SK-N-SH treated with all-trans-retinoic acid at 6 μM for 48 hours (cell line): ENCODE measurements around the gene GALNT7.

ENCODE experiments used
- ATAC-seq: fragments of 200-7000 bp; cut with Tn5 transposase; 3 replicates; pipeline ENCODE4 v1.9.1; 2020; ENCODE audit warnings: mild to moderate bottlenecking, moderate library complexity
- ARNTL ChIP-seq: fragments of 450-650 bp; formaldehyde crosslinking; IDR thresholded peaks from 2 replicates; pipeline ENCODE4 v1.5.0; 2020; ENCODE audit warnings: low read depth, mild to moderate bottlenecking, moderate library complexity, borderline replicate concordance
- ESRRG ChIP-seq: fragments of 250-450 bp; sonication (Bioruptor Pico); IDR thresholded peaks from 2 replicates; pipeline ENCODE4 v1.6.1; 2021; ENCODE audit warnings: mild to moderate bottlenecking
- GLIS3 ChIP-seq: fragments of 250-450 bp; sonication (Bioruptor Pico); IDR thresholded peaks from 2 replicates; pipeline ENCODE4 v1.5.0; 2020; ENCODE audit warnings: mild to moderate bottlenecking, moderate library complexity
- ISL1 ChIP-seq: fragments of 250-450 bp; sonication (Bioruptor Pico); IDR thresholded peaks from 2 replicates; pipeline ENCODE4 v2.1.2; 2022; ENCODE audit warnings: mild to moderate bottlenecking, moderate library complexity
- OSR1 ChIP-seq: fragments of 250-450 bp; sonication (Bioruptor Pico); IDR thresholded peaks from 2 replicates; pipeline ENCODE4 v1.8.0; 2022; ENCODE audit warnings: moderate library complexity, mild to moderate bottlenecking, inconsistent platforms
- PPARA ChIP-seq: fragments of 250-450 bp; sonication (Bioruptor Pico); IDR thresholded peaks from 2 replicates; pipeline ENCODE4 v1.5.0; 2020; ENCODE audit warnings: mild to moderate bottlenecking, borderline replicate concordance
- RARB ChIP-seq: fragments of 250-450 bp; sonication (Bioruptor Pico); IDR thresholded peaks from 2 replicates; pipeline ENCODE4 v1.8.0; 2021; ENCODE audit warnings: mild to moderate bottlenecking, moderate library complexity
- SNAI2 ChIP-seq: fragments of 250-450 bp; sonication (Bioruptor Pico); IDR thresholded peaks from 2 replicates; pipeline ENCODE4 v1.5.0; 2020; ENCODE audit warnings: mild to moderate bottlenecking, moderate library complexity
- TCF4 ChIP-seq: fragments of 250-450 bp; sonication (Bioruptor Pico); IDR thresholded peaks from 2 replicates; pipeline ENCODE4 v1.8.0; 2021; ENCODE audit warnings: mild to moderate bottlenecking, moderate library complexity, borderline replicate concordance
- ZC3H10 ChIP-seq: fragments of 250-450 bp; sonication (Bioruptor Pico); IDR thresholded peaks from 2 replicates; pipeline ENCODE4 v1.5.1; 2021; ENCODE audit warnings: mild to moderate bottlenecking, moderate library complexity
- ZFP3 ChIP-seq: fragments of 250-450 bp; sonication (Bioruptor Pico); IDR thresholded peaks from 2 replicates; pipeline ENCODE4 v1.5.0; 2020; ENCODE audit warnings: mild to moderate bottlenecking, moderate library complexity
- ZFP30 ChIP-seq: fragments of 450-650 bp; formaldehyde crosslinking; IDR thresholded peaks from 2 replicates; pipeline ENCODE4 v1.5.0; 2022; ENCODE audit warnings: mild to moderate bottlenecking, moderate library complexity
- ZNF565 ChIP-seq: fragments of 450-650 bp; formaldehyde crosslinking; conservative IDR thresholded peaks from 2 replicates; pipeline ENCODE4 v1.5.0; 2020; ENCODE audit warnings: low read depth, mild to moderate bottlenecking, moderate library complexity
- ZNF70 ChIP-seq: fragments of 450-650 bp; formaldehyde crosslinking; IDR thresholded peaks from 2 replicates; pipeline ENCODE4 v1.5.0; 2020; ENCODE audit warnings: mild to moderate bottlenecking, moderate library complexity
- ZNF8 ChIP-seq: fragments of 450-650 bp; formaldehyde crosslinking; IDR thresholded peaks from 2 replicates; pipeline ENCODE4 v1.5.0; 2020; ENCODE audit warnings: mild to moderate bottlenecking, moderate library complexity
- TF ChIP-seq, protein P1 (sequence below): fragments of 250-450 bp; sonication (Bioruptor Pico); IDR thresholded peaks from 2 replicates; pipeline ENCODE4 v1.5.1; 2021; ENCODE audit warnings: mild to moderate bottlenecking, moderate library complexity
- TF ChIP-seq, protein P2 (sequence below): fragments of 250-450 bp; sonication (Bioruptor Pico); IDR thresholded peaks from 2 replicates; pipeline ENCODE4 v1.8.0; 2021; ENCODE audit warnings: low read depth, mild to moderate bottlenecking, moderate library complexity, borderline replicate concordance
- TF ChIP-seq, protein P3 (sequence below): fragments of 250-450 bp; sonication (Bioruptor Pico); IDR thresholded peaks from 2 replicates; pipeline ENCODE4 v1.5.0; 2020; ENCODE audit warnings: mild to moderate bottlenecking, moderate library complexity
- TF ChIP-seq, protein P4 (sequence below): fragments of 250-450 bp; sonication (Bioruptor Pico); IDR thresholded peaks from 2 replicates; pipeline ENCODE4 v1.5.1; 2020; ENCODE audit warnings: low read depth, mild to moderate bottlenecking, moderate library complexity
- TF ChIP-seq, protein P5 (sequence below): fragments of 250-450 bp; sonication (Bioruptor Pico); IDR thresholded peaks from 2 replicates; pipeline ENCODE4 v1.8.0; 2020; ENCODE audit warnings: mild to moderate bottlenecking, moderate library complexity, borderline replicate concordance

GALNT7 gene

DNA sequence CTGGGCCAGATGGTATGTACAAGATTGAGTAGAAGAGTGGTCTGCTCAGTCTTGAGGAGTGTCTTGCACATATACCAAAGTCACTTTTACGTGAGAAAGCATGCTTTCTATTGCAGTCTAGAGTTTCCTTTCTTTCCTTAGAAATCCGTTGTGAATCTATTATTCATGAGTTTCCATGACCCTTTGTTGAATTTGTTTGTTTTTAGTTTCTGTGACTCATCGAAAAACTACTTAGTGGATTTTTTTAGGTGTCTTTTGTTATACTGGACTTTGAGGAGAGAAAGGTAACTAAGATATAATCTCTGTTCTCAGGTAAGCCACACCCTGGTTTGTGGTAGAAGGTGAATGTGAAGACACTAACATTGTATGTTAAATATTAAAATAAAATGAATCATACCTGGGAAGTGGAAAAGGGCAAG lies 23.0 kb downstream of the GALNT7 start:
- ATAC-seq: peak; percentile 14; the same call in 1 of the 3 replicates
- TF ChIP-seq ZNF8 (no peak), GLIS3 (CRISPR knock-in tag) (no peak), ZNF565 (CRISPR knock-in tag) (no peak), OSR1 (CRISPR knock-in tag) (no peak), ESRRG (CRISPR knock-in tag) (no peak), RARB (CRISPR knock-in tag) (no peak), ZNF70 (no peak), ISL1 (no peak), PPARA (CRISPR knock-in tag) (no peak), ARNTL (no peak), SNAI2 (CRISPR knock-in tag) (no peak), ZC3H10 (CRISPR knock-in tag) (no peak), ZFP3 (CRISPR knock-in tag) (no peak), ZFP30 (no peak)
- TF ChIP-seq, protein P1, sequence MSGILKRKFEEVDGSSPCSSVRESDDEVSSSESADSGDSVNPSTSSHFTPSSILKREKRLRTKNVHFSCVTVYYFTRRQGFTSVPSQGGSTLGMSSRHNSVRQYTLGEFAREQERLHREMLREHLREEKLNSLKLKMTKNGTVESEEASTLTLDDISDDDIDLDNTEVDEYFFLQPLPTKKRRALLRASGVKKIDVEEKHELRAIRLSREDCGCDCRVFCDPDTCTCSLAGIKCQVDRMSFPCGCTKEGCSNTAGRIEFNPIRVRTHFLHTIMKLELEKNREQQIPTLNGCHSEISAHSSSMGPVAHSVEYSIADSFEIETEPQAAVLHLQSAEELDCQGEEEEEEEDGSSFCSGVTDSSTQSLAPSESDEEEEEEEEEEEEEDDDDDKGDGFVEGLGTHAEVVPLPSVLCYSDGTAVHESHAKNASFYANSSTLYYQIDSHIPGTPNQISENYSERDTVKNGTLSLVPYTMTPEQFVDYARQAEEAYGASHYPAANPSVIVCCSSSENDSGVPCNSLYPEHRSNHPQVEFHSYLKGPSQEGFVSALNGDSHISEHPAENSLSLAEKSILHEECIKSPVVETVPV (CRISPR knock-in tag): no peak
- TF ChIP-seq, protein P2, sequence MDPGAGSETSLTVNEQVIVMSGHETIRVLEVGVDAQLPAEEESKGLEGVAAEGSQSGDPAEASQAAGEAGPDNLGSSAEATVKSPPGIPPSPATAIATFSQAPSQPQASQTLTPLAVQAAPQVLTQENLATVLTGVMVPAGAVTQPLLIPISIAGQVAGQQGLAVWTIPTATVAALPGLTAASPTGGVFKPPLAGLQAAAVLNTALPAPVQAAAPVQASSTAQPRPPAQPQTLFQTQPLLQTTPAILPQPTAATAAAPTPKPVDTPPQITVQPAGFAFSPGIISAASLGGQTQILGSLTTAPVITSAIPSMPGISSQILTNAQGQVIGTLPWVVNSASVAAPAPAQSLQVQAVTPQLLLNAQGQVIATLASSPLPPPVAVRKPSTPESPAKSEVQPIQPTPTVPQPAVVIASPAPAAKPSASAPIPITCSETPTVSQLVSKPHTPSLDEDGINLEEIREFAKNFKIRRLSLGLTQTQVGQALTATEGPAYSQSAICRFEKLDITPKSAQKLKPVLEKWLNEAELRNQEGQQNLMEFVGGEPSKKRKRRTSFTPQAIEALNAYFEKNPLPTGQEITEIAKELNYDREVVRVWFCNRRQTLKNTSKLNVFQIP (CRISPR knock-in tag): no peak

DNA sequence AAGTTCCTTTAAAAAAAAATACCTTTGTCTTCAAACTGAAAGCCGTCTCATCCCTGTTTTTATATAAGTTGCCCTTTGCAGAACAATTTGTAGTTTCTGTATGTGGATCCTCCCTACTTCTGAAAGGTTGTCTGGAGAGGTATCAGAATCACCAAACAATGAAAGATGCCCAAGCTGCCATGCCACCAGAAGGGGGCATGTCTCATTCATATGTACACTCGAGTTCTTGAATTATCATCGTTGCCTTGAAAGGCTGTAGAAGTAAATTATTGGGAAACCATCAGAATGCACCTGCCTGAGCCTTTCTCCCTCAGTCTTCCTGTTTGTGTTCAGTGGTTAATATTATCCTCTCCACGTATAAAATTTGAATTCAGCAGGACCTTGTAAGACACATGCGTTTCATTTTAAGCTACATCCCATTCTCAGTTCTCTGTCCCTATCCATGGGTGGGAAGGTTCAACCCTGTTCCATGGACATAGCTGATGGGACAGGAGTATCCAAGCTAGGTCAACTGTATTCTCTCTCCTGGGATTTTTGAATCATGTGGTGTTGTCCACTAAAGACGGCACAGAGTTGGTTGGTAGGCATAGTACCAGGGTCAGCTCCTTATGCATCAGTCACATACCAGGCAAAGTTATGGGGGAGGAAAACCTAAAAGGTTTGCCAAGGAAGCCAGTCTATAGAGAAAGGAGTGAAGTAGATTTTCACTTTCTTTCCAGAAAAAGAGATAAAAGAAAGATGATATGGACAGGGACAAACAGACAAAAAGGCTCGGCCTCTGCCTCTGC lies 24.0 kb downstream of the GALNT7 start:
- ATAC-seq: no peak
- TF ChIP-seq TCF4 (CRISPR knock-in tag): no peak
- TF ChIP-seq, protein P3, sequence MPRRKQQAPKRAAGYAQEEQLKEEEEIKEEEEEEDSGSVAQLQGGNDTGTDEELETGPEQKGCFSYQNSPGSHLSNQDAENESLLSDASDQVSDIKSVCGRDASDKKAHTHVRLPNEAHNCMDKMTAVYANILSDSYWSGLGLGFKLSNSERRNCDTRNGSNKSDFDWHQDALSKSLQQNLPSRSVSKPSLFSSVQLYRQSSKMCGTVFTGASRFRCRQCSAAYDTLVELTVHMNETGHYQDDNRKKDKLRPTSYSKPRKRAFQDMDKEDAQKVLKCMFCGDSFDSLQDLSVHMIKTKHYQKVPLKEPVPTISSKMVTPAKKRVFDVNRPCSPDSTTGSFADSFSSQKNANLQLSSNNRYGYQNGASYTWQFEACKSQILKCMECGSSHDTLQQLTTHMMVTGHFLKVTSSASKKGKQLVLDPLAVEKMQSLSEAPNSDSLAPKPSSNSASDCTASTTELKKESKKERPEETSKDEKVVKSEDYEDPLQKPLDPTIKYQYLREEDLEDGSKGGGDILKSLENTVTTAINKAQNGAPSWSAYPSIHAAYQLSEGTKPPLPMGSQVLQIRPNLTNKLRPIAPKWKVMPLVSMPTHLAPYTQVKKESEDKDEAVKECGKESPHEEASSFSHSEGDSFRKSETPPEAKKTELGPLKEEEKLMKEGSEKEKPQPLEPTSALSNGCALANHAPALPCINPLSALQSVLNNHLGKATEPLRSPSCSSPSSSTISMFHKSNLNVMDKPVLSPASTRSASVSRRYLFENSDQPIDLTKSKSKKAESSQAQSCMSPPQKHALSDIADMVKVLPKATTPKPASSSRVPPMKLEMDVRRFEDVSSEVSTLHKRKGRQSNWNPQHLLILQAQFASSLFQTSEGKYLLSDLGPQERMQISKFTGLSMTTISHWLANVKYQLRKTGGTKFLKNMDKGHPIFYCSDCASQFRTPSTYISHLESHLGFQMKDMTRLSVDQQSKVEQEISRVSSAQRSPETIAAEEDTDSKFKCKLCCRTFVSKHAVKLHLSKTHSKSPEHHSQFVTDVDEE: no peak
- no peak for TF ChIP-seq ZNF70

DNA sequence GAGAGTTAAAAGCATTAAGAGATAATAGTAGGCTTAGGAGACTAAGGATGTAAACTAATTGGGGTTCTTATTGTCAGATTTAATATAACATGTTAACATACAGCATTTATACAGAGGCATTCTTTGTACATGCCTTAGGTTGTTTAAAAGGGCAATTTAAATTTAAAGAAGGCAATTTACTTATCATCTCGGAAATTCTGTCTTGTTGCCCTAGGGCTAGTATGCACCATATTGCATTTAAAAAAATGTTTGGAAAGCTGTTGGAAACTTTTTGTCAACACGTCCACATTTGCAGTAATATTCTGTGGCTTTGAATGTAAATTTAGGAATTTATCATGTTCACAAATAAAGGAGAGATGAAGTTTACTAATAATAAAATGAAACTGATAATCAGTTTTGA lies 25.5 kb downstream of the GALNT7 start:
- TF ChIP-seq, protein P4, sequence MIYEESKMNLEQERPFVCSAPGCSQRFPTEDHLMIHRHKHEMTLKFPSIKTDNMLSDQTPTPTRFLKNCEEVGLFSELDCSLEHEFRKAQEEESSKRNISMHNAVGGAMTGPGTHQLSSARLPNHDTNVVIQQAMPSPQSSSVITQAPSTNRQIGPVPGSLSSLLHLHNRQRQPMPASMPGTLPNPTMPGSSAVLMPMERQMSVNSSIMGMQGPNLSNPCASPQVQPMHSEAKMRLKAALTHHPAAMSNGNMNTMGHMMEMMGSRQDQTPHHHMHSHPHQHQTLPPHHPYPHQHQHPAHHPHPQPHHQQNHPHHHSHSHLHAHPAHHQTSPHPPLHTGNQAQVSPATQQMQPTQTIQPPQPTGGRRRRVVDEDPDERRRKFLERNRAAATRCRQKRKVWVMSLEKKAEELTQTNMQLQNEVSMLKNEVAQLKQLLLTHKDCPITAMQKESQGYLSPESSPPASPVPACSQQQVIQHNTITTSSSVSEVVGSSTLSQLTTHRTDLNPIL (CRISPR knock-in tag): no peak
- no peak for TF ChIP-seq ZFP30
- TF ChIP-seq, protein P5, sequence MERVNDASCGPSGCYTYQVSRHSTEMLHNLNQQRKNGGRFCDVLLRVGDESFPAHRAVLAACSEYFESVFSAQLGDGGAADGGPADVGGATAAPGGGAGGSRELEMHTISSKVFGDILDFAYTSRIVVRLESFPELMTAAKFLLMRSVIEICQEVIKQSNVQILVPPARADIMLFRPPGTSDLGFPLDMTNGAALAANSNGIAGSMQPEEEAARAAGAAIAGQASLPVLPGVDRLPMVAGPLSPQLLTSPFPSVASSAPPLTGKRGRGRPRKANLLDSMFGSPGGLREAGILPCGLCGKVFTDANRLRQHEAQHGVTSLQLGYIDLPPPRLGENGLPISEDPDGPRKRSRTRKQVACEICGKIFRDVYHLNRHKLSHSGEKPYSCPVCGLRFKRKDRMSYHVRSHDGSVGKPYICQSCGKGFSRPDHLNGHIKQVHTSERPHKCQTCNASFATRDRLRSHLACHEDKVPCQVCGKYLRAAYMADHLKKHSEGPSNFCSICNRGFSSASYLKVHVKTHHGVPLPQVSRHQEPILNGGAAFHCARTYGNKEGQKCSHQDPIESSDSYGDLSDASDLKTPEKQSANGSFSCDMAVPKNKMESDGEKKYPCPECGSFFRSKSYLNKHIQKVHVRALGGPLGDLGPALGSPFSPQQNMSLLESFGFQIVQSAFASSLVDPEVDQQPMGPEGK (CRISPR knock-in tag): no peak
- TF ChIP-seq RARB (CRISPR knock-in tag): no peak
- TF ChIP-seq, all 23 proteins: peak for 0
- ATAC-seq: no peak

DNA sequence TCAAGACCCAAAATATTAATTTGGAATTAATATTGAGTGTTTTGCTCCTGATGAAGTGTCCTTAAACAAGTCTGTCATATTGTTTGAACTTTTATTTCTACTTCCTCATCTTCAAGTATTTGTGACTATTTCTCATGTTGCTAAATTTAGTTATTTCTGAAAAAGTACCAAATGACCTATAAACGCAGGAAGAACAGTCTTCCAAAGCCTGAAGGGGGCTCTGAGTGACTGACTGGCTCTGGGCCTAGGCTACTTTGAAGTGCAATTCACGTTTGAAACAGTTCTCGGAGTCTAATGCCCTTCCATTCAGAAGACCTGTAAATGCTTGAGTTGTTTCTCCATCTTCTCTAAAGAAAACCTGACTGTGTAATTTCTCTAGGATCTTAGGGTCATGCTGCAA lies 26.5 kb downstream of the GALNT7 start:
- TF ChIP-seq SNAI2 (CRISPR knock-in tag): no peak
- TF ChIP-seq, protein P2 (CRISPR knock-in tag): no peak
- no peak for ATAC-seq
